ENCODE results near the gene YBX2.

YBX2 gene

GRCh38 chr17:7295230-7296180, 1.1 kb upstream of the YBX2 start:
- DNase-seq, result no peak

- DNase-seq, result no peak
Observed at GRCh38 chr17:7293816-7294613, 424 bp downstream of the YBX2 start.

GRCh38 chr17:7293159-7293558, 1.3 kb downstream of the YBX2 start:
- no peak for DNase-seq

- DNase-seq, result no peak
Observed at GRCh38 chr17:7292729-7293128, 1.7 kb downstream of the YBX2 start.

- DNase-seq, result no peak
Observed at GRCh38 chr17:7292194-7292593, 2.2 kb downstream of the YBX2 start.

- DNase-seq, result no peak
Observed at GRCh38 chr17:7290685-7291084, 3.8 kb downstream of the YBX2 start.

- DNase-seq, result no peak
Observed at GRCh38 chr17:7290166-7290565, 4.3 kb downstream of the YBX2 start.

GRCh38 chr17:7289256-7290032, 5.0 kb downstream of the YBX2 start:
- no peak for DNase-seq

- no peak for DNase-seq
Observed at GRCh38 chr17:7285679-7286078, 8.8 kb downstream of the YBX2 start.

GRCh38 chr17:7284911-7285310, 9.5 kb downstream of the YBX2 start:
- no peak for DNase-seq

GRCh38 chr17:7283471-7284216, 10.8 kb downstream of the YBX2 start:
- no peak for DNase-seq

GRCh38 chr17:7282752-7283321, 11.6 kb downstream of the YBX2 start:
- DNase-seq, result no peak

- no peak for DNase-seq
Observed at GRCh38 chr17:7281953-7282751, 12.3 kb downstream of the YBX2 start.

- peak; percentile 56 for DNase-seq
Observed at GRCh38 chr17:7281074-7281952, 13.1 kb downstream of the YBX2 start, which contains the start of gene SLC2A4. Gene SLC2A4, plus strand, starts transcription at chr17:7281718. Its CDS starts 217 bp downstream, at chr17:7281935.

- peak; percentile 32 for DNase-seq
Observed at GRCh38 chr17:7280519-7281073, 13.8 kb downstream of the YBX2 start.

- DNase-seq, result no peak
Observed at GRCh38 chr17:7279448-7279847, 15.0 kb downstream of the YBX2 start.

GRCh38 chr17:7266784-7267183, 27.7 kb downstream of the YBX2 start:
- no peak for DNase-seq

GRCh38 chr17:7263801-7264078, 30.7 kb downstream of the YBX2 start:
- DNase-seq, result no peak

GRCh38 chr17:7262935-7263800, 31.3 kb downstream of the YBX2 start:
- DNase-seq, result no peak

All from COR-L47 (cell line).